Hepatocyte (in vitro differentiated cells): Measurements from ENCODE around the gene HOXD1. TPM values are rescaled to one million over a fixed set of nuclear protein-coding genes. Genes with fewer than 3 reads are reported as not detected.
A peak's percentile ranks its signal among the peaks of the same experiment; 100 is the strongest.

ENCODE experiments used
- DNase-seq: peaks from one replicate; pipeline ENCODE4 v3.0.0-alpha.2; 2016; ENCODE audit warnings: low spot score
- H2AFZ ChIP-seq: fragments of 200-600 bp; sonication (generic); 2 replicates; pipeline ENCODE4 v1.6.0; 2016; ENCODE audit warnings: antibody characterized with exemption, mild to moderate bottlenecking
- H3K27ac ChIP-seq: fragments of 200-600 bp; sonication (generic); 2 replicates; pipeline ENCODE4 v1.5.1; 2016; ENCODE audit warnings: mild to moderate bottlenecking
- H3K27me3 ChIP-seq: fragments of 200-600 bp; sonication (generic); 2 replicates; pipeline ENCODE4 v1.6.1; 2016
- H3K36me3 ChIP-seq: fragments of 200-600 bp; sonication (generic); replicated peaks from 2 replicates; pipeline ENCODE4 v1.5.1; 2016; ENCODE audit warnings: low read depth; ENCODE audit not compliant: insufficient read depth
- H3K4me1 ChIP-seq: fragments of 200-600 bp; sonication (generic); 2 replicates; pipeline ENCODE4 v1.5.1; 2016; ENCODE audit warnings: mild to moderate bottlenecking, moderate library complexity; ENCODE audit not compliant: insufficient read depth
- H3K4me2 ChIP-seq: fragments of 200-600 bp; sonication (generic); 2 replicates; pipeline ENCODE4 v1.6.0; 2016
- H3K4me3 ChIP-seq: fragments of 200-600 bp; sonication (generic); 2 replicates; pipeline ENCODE4 v1.5.1; 2016; ENCODE audit warnings: mild to moderate bottlenecking
- H3K79me2 ChIP-seq: fragments of 200-600 bp; sonication (generic); 2 replicates; pipeline ENCODE4 v1.6.0; 2017; ENCODE audit warnings: mild to moderate bottlenecking
- H3K9me2 ChIP-seq: fragments of 200-600 bp; sonication (generic); replicated peaks from 2 replicates; pipeline ENCODE4 v1.6.0; 2017; ENCODE audit warnings: mild to moderate bottlenecking; ENCODE audit not compliant: insufficient read depth
- H3K9me3 ChIP-seq: fragments of 200-600 bp; sonication (generic); 2 replicates; pipeline ENCODE4 v1.5.1; 2016; ENCODE audit warnings: low read depth, mild to moderate bottlenecking
- H4K20me1 ChIP-seq: fragments of 200-600 bp; sonication (generic); 2 replicates; pipeline ENCODE4 v1.6.0; 2016; ENCODE audit warnings: mild to moderate bottlenecking; ENCODE audit not compliant: insufficient read depth, poor library complexity, severe bottlenecking
- CTCF ChIP-seq: fragments of 200-600 bp; sonication (generic); IDR thresholded peaks from 2 replicates; pipeline ENCODE4 v1.5.1; 2016; ENCODE audit warnings: antibody characterized with exemption, mild to moderate bottlenecking; ENCODE audit not compliant: poor library complexity
- EZH2 ChIP-seq: fragments of 200-600 bp; sonication (generic); IDR thresholded peaks from 2 replicates; pipeline ENCODE4 v1.6.1; 2016; ENCODE audit warnings: antibody characterized with exemption, mild to moderate bottlenecking, borderline replicate concordance
- EZH2phosphoT487 ChIP-seq: fragments of 200-600 bp; sonication (generic); IDR thresholded peaks from one replicate; pipeline ENCODE4 v1.6.1; 2018; ENCODE audit warnings: antibody characterized with exemption, mild to moderate bottlenecking, low read depth, moderate library complexity; ENCODE audit not compliant: unreplicated experiment, severe bottlenecking
- WGBS: methylation state at CpG from one replicate; pipeline ENCODE4 v1.1.6; 2016; ENCODE audit warnings: low lambda C conversion rate; ENCODE audit errors: missing lambda C conversion rate; 5-methylcytosine and 5-hydroxymethylcytosine counted together
- polyA plus RNA-seq: library from polyadenylated mRNA; unstranded; fragments of >200 nt; fragmentation: Nextera tagmentation; extraction: Ambion mirVana; gene quantifications from 2 replicates; pipeline ENCODE4 v1.2.1, GENCODE V29; 2016
- total RNA-seq: library from RNA; depleted of rRNA; stranded (reverse); fragments of >200 nt; gene quantifications from 2 replicates; pipeline ENCODE4 v1.2.3, GENCODE V29; 2014

HOXD1 gene
- total and polyA plus RNA-seq, 2 experiments from 2014 or later = not detected

GRCh38 chr2:176158186-176158591 lies 30.3 kb upstream of the HOXD1 start:
- no peak for DNase-seq
- H3K36me3 ChIP-seq = no peaks in the 10 kb centered on the region
- H3K9me3 ChIP-seq = no peaks in the 10 kb centered on the region
- H4K20me1 ChIP-seq = no peaks in the 10 kb centered on the region
- H3K4me2 ChIP-seq = peak overlapping the region; percentile 68
- H3K27me3 ChIP-seq = peaks cover 100% of the 10 kb centered on the region
- no peaks in the 10 kb centered on the region for H3K9me2 ChIP-seq
- H3K27ac ChIP-seq = no peak overlapping the region
- WGBS = 2% methylated on average over 22 of the region's 22 CpGs
- no peaks in the 10 kb centered on the region for H3K79me2 ChIP-seq
- H2AFZ ChIP-seq = peak overlapping the region; percentile 35
- peak; percentile 92 for TF ChIP-seq EZH2phosphoT487
- no peak for TF ChIP-seq CTCF
- no peak overlapping the region for H3K4me3 ChIP-seq
- H3K4me1 ChIP-seq = peaks cover 23% of the 10 kb centered on the region

GRCh38 chr2:176158855-176159662 lies 29.4 kb upstream of the HOXD1 start:
- Histone ChIP-seq H3K79me2 (no peaks in the 10 kb centered on the region), H3K4me3 (no peak overlapping the region), H4K20me1 (no peaks in the 10 kb centered on the region), H3K9me2 (no peaks in the 10 kb centered on the region), H3K27ac (no peak overlapping the region), H3K36me3 (no peaks in the 10 kb centered on the region), H3K4me1 (peaks cover 23% of the 10 kb centered on the region), H2AFZ (no peak overlapping the region), H3K27me3 (peaks cover 100% of the 10 kb centered on the region), H3K4me2 (peak overlapping the region; percentile 69), H3K9me3 (no peaks in the 10 kb centered on the region)
- peak; percentile 92 for TF ChIP-seq EZH2
- TF ChIP-seq CTCF = no peak
- TF ChIP-seq EZH2phosphoT487 = no peak
- no peak for DNase-seq
- 5% methylated on average over 33 of the region's 39 CpGs for WGBS

- Histone ChIP-seq H3K27ac (no peak overlapping the region), H3K27me3 (peaks cover 100% of the 10 kb centered on the region), H3K4me1 (peaks cover 24% of the 10 kb centered on the region), H3K4me2 (peak overlapping the region; percentile 69), H3K79me2 (no peaks in the 10 kb centered on the region), H4K20me1 (no peaks in the 10 kb centered on the region), H3K9me3 (no peaks in the 10 kb centered on the region), H3K36me3 (no peaks in the 10 kb centered on the region), H3K9me2 (no peaks in the 10 kb centered on the region), H2AFZ (peak overlapping the region; percentile 35), H3K4me3 (no peak overlapping the region)
- TF ChIP-seq CTCF = no peak
- peak; percentile 72 for TF ChIP-seq EZH2
- peak; percentile 54 for TF ChIP-seq EZH2phosphoT487
- DNase-seq = no peak
- 5% methylated on average over 44 of the region's 44 CpGs for WGBS
Observed at GRCh38 chr2:176159663-176160250, 28.7 kb upstream of the HOXD1 start.
